ENCODE measurements around the gene HEMGN. TPM values are rescaled to one million over a fixed set of nuclear protein-coding genes. Genes with fewer than 3 reads are reported as not detected.
"Not testable (repeated sequence)": the region's sequence is repeated elsewhere in the genome, so short reads cannot be mapped to it uniquely, and the experiment has no call there.

Gene HEMGN
- total and polyA plus RNA-seq, 12 donors = 0.11 to 1.1 (median 0.19) TPM; not detected in 8

- intact Hi-C loops (cut with DNase I) = no loop called here
- Histone ChIP-seq H3K36me3 (no peaks in the 10 kb centered on the region), H3K9me3 (no peaks in the 10 kb centered on the region), H3K4me3 (no peak overlapping the region), H3K4me1 (peaks cover 0 to 8% (median 0%) of the 10 kb centered on the region in 9 donors), H3K27ac (no peak overlapping the region), H3K27me3 (peaks cover 0 to 4% (median 0%) of the 10 kb centered on the region in 7 donors)
- WGBS, 2 donors = 85 to 89% methylated on average over 2 of the region's 2 CpGs
- no peak for TF ChIP-seq CTCF (IDR thresholded peaks at IDR 0.05)
- no peak for DNase-seq
- ATAC-seq = no peak
These were observed 23.4 kb upstream of the HEMGN start for GRCh38 chr9:97961361-97961760.

- H3K27me3 ChIP-seq; H3K36me3 ChIP-seq; H3K9me3 ChIP-seq; H3K4me3 ChIP-seq; ATAC-seq; intact Hi-C loops (cut with DNase I); H3K27ac ChIP-seq; DNase-seq; H3K4me1 ChIP-seq: not testable (repeated sequence)
- 83 to 85% methylated on average over 9 of the region's 9 CpGs for WGBS, 2 donors
These were observed 22.8 kb upstream of the HEMGN start for GRCh38 chr9:97960678-97961328.

GRCh38 chr9:97959585-97959984, 21.6 kb upstream of the HEMGN start:
- Histone ChIP-seq H3K27ac (no peak overlapping the region), H3K4me3 (no peak overlapping the region), H3K9me3 (no peaks in the 10 kb centered on the region), H3K36me3 (no peaks in the 10 kb centered on the region), H3K4me1 (peaks cover 0 to 4% (median 0%) of the 10 kb centered on the region in 9 donors), H3K27me3 (no peaks in the 10 kb centered on the region)
- ATAC-seq (no peak), DNase-seq (no peak)
- intact Hi-C loops (cut with DNase I) = no loop called here
- TF ChIP-seq CTCF (IDR thresholded peaks at IDR 0.05) = no peak

- no peak for TF ChIP-seq CTCF (IDR thresholded peaks at IDR 0.05)
- intact Hi-C loops (cut with DNase I) = no loop called here
- ATAC-seq = no peak
- 76% methylated on average over 5 of the region's 5 CpGs for WGBS, 2 donors
- H3K9me3 ChIP-seq = no peaks in the 10 kb centered on the region
- no peaks in the 10 kb centered on the region for H3K27me3 ChIP-seq
- no peak for DNase-seq
- no peaks in the 10 kb centered on the region for H3K4me1 ChIP-seq
- H3K27ac ChIP-seq = no peak overlapping the region
- H3K4me3 ChIP-seq = no peak overlapping the region
- no peaks in the 10 kb centered on the region for H3K36me3 ChIP-seq
These were observed 21.0 kb upstream of the HEMGN start for GRCh38 chr9:97958812-97959511.

GRCh38 chr9:97956331-97956730, 18.4 kb upstream of the HEMGN start:
- intact Hi-C loops (cut with DNase I) = no loop called here
- ATAC-seq = no peak
- Histone ChIP-seq H3K27ac (no peak overlapping the region), H3K4me1 (no peaks in the 10 kb centered on the region), H3K27me3 (peaks cover 0 to 10% (median under 1%) of the 10 kb centered on the region in 7 donors), H3K36me3 (no peaks in the 10 kb centered on the region), H3K4me3 (no peak overlapping the region), H3K9me3 (no peaks in the 10 kb centered on the region)
- TF ChIP-seq CTCF (IDR thresholded peaks at IDR 0.05) = no peak
- no peak for DNase-seq

Measured in heart right ventricle (tissue), 16 donors.